Measurements from ENCODE around the gene EIF2B2. TPM values are rescaled to one million over a fixed set of nuclear protein-coding genes. Genes with fewer than 3 reads are reported as not detected.

The EIF2B2 gene
- total and polyA plus RNA-seq, 10 of the 15 experiments (the other 5 are each of a cell fraction or from before 2014, with no cell fraction given) = 17.4 to 168 (median 65.5) TPM

GRCh38 chr14:75002392-75003249 is at the start of gene EIF2B2 (continued):
- TF ChIP-seq IRF3 (IDR thresholded peaks at IDR 0.05) (peak; percentile 82), NR2C1 (IDR thresholded peaks at IDR 0.05) (peak; percentile 98), SUZ12 (IDR thresholded peaks at IDR 0.05; ENCODE audit: unreplicated experiment) (no peak), HSF1 (IDR thresholded peaks at IDR 0.05; ENCODE audit: low read depth, low read length) (no peak), YBX1 (IDR thresholded peaks at IDR 0.05) (no peak), CBX5 (IDR thresholded peaks at IDR 0.05; ENCODE audit: low read depth) (no peak), GATAD2B (conservative IDR thresholded peaks at IDR 0.05; ENCODE audit: low read depth) (peak; percentile 27; the same call in 1 of the 2 replicates), KAT2A (conservative IDR thresholded peaks at IDR 0.05; ENCODE audit: control insufficient read depth, low read depth, low read length) (no peak), BCL11A (IDR thresholded peaks at IDR 0.05; ENCODE audit: low read depth, low read length) (0 out of 2 replicates have a peak, but pooled peaks have one; percentile 10), TBL1XR1 (IDR thresholded peaks at IDR 0.05; ENCODE audit: low read depth, low read length) (no peak), ZNF622 (IDR thresholded peaks at IDR 0.05) (no peak), SP1 (IDR thresholded peaks at IDR 0.05; ENCODE audit: low read depth, low read length) (peak; percentile 93), EGR1 (IDR thresholded peaks at IDR 0.05; ENCODE audit: borderline replicate concordance in 1 of 2, low read depth in 2 of 2, low read length in 2 of 2) (peak in 1 of 2 experiments; percentile 91; a peak in 2 of 3 replicates), ZBTB33 (IDR thresholded peaks at IDR 0.05) (peak; percentile 79), EZH2 (IDR thresholded peaks at IDR 0.05; ENCODE audit: borderline replicate concordance, control insufficient read depth, low read depth, low read length) (no peak), STAT3 (IDR thresholded peaks at IDR 0.05; ENCODE audit: low read depth, low read length) (no peak), SUPT20H (IDR thresholded peaks at IDR 0.05; ENCODE audit: borderline replicate concordance, control insufficient read depth, low read depth, low read length) (no peak), E2F4 (IDR thresholded peaks at IDR 0.05; ENCODE audit: low read depth, low read length) (no peak; the same call in 1 of the 2 replicates), ZNF592 (IDR thresholded peaks at IDR 0.05) (no peak), SMAD5 (IDR thresholded peaks at IDR 0.05; ENCODE audit: low read depth) (peak; percentile 71; the same call in 1 of the 2 replicates)

Measured in GM12878 (cell line).